Activated CD4-positive, alpha-beta T cell treated with anti-CD3 and anti-CD28 coated beads, Interleukin-2, amount 50 U/mL, for 1 hour (primary cell): ENCODE results near the gene PDSS1.

ENCODE experiments used
- DNase-seq: peaks from one replicate; pipeline ENCODE4 v3.0.0-alpha.2; 2020

Gene PDSS1

DNA sequence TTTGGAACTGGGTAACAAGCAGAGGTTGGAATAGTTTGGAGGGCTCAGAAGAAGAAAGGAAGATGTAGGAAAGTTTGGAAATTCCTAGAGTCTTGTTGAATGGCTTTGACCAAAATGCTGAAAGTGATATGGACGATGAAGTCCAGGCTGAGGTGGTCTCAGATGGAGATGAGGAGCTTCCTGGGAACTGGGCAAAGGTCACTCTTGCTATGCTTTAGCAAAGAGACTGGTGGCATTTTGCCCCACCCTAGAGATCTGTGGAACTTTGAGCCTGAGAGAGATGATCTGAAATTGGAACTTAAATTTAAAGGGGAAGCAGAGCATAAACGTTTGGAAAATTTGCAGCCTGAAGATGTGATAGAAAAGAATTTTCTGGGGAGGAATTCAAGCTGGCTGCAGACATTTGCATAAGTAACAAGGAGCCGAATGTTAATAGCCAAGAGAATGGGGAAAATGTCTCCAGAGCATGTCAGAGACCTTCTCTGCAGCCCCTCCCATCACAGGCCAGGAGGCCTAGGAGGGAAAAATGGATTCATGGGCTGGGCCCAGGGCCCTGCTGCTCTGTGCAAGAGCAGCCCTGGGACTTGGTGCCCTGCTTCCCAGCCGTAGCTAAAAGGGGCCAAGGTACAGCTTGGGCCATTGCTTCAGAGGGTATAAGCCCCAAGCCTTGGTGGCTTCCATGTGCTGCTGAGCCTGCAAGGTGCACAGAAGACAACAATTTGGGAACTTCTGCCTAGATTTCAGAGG is 3.6 kb downstream of the PDSS1 start:
- DNase-seq, result no peak

DNA sequence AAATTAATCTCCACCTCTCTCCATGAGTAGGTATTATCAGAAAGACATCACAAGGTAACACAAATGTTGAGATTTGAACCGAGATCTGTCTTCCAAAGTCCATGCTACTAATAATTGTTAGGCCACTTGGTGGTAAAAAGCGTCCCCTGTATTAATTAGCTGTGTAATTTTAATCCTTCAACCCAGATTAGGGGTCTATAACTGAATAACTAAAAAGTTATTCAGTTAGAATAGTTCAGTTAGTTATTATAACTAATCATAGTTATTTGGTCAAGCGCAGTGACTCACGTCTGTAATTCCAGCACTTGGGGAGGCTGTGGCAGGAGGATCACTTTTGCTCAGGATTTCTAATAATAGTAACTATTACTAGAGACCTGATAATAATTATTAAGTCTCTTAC is 5.6 kb downstream of the PDSS1 start:
- no peak for DNase-seq

GRCh38 chr10:26703974-26704373 is 6.5 kb downstream of the PDSS1 start:
- no peak for DNase-seq

DNA sequence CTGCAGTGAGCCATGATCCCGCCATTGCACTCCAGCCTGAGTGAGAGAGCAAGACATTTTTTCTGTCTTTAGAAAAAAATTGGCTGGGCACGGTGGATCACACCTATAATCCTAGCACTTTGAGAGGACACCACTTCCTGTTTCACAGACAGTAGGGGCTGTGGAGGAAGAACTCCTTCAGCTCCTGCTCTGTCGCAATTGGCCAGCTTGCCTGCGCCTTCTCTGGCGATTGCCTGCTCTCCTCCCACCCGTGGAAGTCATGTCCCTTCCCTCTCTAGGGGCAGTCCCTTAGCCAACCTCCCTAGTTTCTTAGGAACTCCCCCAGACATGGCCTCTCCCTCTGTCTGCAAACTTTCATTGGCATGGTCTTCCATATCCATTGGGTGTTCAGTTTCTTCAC is 8.7 kb downstream of the PDSS1 start:
- DNase-seq, result no peak

GRCh38 chr10:26706936-26707335 is 9.4 kb downstream of the PDSS1 start:
- DNase-seq, result no peak

- DNase-seq, result no peak
Measured at GRCh38 chr10:26711324-26711723, 13.8 kb downstream of the PDSS1 start.

GRCh38 chr10:26714415-26715136 is 17.1 kb downstream of the PDSS1 start:
- DNase-seq, result no peak

- no peak for DNase-seq
Measured at GRCh38 chr10:26715137-26715487, 17.6 kb downstream of the PDSS1 start.

- no peak for DNase-seq
Measured at GRCh38 chr10:26717476-26717875, 20.0 kb downstream of the PDSS1 start.

DNA sequence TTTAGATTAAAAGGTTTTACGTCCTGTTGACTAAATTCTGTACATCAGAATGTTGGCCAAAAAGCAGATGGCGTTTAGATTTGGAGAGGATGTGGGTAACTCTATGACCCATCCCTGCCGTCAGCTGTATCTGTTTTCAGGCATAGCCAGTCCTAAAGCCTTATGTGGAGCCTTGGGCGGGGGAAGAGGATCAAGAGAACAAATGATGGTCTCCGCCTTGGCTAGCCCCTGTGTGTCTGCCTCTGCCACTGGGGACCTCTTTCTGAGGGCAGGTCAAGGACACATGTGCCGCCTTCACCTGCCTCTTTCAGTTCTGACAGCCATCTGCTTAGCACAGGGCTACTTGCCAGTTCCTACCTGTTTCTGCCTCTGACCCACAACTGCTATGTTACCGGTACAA is 24.1 kb downstream of the PDSS1 start:
- peak; percentile 16 for DNase-seq

DNA sequence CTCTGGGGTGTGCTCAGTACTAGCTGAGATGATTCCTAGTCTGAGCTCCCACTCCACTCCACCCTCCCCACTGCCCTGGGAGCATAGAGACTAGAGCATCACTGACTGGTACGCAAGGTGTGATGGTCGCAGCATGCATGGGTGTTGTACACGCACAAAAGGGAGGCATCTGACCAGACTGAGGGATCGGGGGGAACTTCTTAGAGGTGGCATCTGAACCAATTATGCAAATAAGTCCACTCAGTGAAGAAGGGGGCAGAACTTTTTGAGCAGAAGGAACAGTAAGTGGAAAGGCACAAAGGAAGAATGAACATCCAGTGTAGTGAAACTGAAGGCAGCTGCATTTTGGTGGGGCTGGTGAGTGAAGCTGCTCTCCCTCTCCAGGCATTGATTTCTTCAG is 25.5 kb downstream of the PDSS1 start:
- no peak for DNase-seq

DNA sequence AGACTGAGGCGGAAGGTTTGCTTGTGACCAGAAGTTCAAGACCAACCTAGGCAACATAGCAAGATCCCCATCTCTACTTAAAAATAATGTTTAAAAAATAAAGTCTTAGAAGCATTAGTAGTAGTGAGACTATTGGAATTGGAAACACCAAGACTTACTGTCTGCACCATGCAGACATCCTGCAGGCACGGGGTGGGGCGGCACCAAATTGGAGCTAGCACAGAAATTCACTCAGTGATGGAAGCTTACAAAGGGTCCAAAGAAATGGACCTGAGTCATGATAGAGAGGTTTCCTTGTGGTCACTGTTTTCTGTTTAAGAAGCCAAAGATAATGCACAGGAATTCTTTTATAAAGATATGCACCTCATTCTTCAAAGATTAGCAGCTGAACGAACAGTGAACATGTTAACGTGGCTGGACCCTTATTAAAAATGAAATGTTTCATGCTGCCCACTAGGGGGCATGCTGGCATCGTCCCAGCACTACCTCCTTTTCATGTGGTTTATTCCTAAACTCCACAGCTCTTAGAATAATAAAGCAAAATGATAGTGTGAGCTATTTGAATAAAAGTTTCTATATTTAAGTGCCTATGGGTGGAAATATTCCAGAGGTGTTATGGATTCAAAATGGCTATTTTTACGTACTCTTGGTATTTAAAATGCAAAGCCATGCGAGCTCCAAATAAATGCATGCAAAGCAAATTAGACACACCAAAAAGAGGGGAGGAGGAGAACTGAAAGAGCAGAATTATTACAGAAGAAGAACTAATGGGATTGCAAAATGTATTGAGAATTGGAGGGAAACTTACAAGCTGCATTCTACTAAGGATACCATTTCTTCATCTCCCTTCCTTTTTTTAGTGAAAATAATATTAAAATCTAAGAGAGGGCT is 28.6 kb downstream of the PDSS1 start:
- peak; percentile 41 for DNase-seq

DNA sequence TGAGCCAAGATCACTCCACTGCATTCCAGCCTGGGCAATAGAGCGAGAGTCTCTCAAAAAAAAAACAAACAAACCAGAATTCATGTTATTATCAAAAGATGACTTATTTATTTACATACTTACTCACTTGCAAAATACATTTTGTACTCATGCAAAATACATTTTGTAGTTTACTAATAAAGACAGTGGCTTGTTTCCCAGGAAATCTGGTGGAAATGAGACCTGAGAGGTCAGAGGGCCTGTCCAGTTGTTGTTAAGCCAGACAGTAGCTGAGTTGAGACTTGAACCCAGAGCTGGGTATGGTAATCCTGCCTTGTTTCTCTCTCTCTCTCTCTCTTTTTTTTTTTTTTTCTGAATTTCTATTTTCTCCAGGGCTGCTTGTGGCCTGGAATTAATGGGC is 29.5 kb downstream of the PDSS1 start:
- no peak for DNase-seq

GRCh38 chr10:26728957-26729356 is 31.5 kb downstream of the PDSS1 start:
- DNase-seq, result no peak

DNA sequence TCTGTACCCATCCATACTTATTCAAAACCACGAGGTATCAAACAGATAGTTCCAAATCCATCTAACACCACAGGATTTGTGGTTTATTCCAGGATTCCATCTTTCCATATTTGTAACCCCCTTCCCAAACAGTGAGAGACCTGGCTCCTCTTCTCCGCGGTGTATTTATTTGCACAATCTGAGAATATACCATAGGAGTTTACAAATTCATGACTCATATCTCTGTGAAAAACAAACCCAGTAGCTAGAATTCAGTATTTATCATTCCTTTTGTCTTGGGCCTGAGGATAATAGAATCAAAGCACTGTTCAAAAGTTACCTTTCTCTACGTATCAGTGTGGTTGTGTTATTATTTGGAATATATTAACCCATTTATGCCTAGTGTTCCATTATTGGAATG is 31.9 kb downstream of the PDSS1 start:
- DNase-seq, result no peak

- DNase-seq, result no peak
Measured at GRCh38 chr10:26730552-26730951, 33.1 kb downstream of the PDSS1 start.

DNA sequence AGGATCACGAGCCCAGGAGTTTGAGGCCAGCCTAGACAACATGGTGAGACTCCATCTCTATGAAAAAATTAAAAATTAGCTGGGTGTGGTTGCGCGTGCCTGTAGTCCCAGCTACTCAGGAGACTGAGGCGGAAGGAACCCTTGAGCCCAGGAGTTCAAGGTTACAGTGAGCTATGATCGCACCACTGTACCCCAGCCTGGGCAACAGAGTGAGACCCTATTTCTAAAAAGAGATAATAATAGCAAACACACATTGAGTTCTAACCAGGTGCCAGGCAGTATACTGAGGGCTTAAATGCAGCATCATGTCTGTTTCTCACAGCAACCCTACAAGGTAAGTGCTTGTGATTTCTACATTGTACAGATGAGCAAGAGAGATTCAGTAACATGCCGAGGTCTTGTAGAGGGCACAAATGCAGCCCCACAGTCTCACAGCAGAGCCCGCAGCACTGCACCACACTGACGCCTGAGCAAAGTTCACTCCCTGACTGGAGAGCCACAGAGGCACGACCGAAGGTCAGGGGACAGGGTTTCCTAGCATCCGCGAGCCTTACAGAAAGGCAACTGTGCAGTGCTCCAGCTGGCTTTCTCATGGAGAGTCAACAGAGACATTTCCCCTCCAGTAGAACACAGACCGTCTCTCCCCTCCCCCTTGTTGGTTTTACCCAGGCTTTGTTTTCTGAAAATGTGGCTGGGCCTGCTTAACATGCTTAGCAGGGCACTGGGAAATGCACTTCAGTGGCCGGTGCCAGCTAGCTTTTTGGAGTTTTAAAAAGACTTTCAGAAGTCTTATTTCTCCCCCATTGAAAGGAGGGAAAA is 36.5 kb downstream of the PDSS1 start:
- no peak for DNase-seq

DNA sequence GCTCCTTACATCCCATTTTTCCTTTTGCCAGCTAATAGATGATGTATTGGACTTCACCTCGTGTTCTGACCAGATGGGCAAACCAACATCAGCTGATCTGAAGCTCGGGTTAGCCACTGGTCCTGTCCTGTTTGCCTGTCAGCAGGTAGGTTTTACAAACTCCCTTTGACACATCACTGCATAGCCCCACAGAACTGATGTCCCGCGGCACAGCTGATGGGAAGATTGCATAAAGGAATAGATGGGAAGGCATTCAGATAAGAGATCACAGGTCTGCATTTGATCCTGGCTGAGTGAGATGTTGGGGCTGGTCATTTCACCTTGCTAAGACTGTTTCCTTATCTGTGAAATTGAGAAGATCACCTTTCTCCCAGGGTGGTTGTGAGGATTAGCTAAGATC is 37.9 kb downstream of the PDSS1 start:
- no peak for DNase-seq

DNA sequence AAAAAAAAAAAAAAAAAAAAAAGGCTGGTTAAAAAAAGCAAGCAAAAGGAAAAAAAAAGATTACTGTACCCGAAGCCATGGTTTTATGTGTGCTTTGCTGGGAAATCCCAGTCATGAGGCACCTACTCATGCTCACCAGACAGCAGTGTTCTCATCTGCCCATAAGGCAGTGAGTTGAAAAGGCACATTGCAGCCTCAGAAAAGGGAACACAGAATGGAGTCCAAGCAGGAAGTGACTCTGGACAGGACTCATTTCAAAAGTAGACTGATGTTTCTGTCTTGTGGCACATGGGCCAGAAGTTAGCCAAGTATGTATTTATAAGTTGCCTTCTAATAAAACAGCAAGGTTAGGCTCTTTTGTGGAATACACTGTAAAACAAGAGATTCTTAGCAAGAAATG is 40.2 kb downstream of the PDSS1 start:
- no peak for DNase-seq

DNA sequence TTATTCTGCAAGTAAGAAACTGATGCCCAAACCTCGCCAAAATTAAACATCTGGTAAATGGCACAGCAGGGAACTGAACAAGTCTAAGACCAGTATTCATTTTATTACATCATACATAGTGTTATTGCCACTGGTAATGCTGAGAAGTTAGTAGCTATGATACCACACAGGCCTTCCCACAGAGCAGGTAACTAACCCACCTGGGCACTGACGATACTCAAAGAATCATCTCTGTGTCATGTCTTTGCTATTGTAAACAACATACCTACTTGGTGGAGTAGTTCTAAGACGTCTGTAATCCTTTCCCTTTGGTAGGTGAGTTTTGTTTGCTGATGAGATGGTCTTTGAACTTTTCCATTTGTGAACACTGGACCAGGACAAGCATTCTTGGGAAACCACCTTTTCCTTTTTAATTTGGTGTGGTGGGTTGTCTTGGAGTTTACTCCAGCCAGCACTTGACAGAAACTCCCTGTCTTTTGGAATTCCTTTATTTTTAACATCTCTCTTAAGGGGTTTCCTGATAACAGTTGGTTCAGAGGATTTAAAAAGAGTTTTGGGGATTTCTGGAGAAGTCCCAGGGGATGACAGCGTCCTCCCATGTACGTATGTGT is 40.9 kb downstream of the PDSS1 start:
- DNase-seq, result no peak

DNA sequence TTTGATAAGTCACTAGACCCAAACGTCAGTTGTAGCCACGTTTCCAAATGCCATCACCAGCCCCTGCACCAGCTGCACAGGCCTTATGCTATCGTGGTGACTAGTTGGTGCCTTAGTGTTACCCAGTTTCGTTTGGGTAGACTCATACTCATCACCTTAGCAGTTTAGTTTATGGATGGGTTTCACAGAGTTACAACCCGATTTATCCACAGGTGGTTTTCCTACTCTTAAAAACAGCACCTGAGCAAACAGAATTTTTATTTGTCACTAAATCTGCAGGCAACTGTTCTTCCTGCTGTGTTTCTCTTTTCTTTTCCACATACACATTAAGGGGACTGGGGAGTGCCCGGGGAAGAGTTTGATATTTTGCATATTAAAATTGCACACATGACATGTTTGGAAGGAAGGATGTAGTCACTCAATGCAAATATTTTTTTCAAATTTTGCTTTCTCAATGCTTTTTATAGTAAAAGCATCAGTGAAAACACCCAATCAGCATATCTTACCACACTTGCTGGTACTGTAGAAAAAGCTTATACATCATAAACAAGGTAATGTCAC is 41.6 kb downstream of the PDSS1 start:
- DNase-seq, result no peak

- DNase-seq, result no peak
Measured at GRCh38 chr10:26741368-26741767, 43.9 kb downstream of the PDSS1 start.
